Uterus (tissue), 4 donors: ENCODE data around the gene MICAL3. TPM values are rescaled to one million over a fixed set of nuclear protein-coding genes. Genes with fewer than 3 reads are reported as not detected.
A peak's percentile ranks its signal among the peaks of the same experiment; 100 is the strongest.

Experiments used
- DNase-seq, 2 donors: peaks; one replicate each; pipeline ENCODE4 v3.0.0-alpha.2; 2019 to 2020
- H3K27ac ChIP-seq, 2 donors: fragments of 200-600 bp; sonication (generic); 1 replicate in 1 of 2; 2 replicates in 1 of 2; pipeline ENCODE4 v1.5.1; 2016 to 2018
- H3K27me3 ChIP-seq, 2 donors: fragments of 200-600 bp; sonication (generic); one replicate each; pipeline ENCODE4 v1.5.1; 2018 to 2019; ENCODE audit warnings: control low read depth in 1 of 2
- H3K36me3 ChIP-seq, 2 donors: fragments of 200-600 bp; sonication (generic); one replicate each; pipeline ENCODE4 v1.5.1; 2019; ENCODE audit warnings: control low read depth in 1 of 2
- H3K4me1 ChIP-seq, 2 donors: fragments of 200-600 bp; sonication (generic); one replicate each; pipeline ENCODE4 v1.5.1; 2018 to 2019; ENCODE audit warnings: control low read depth in 1 of 2
- H3K4me3 ChIP-seq, 2 donors: fragments of 200-600 bp; sonication (generic); 1 replicate in 1 of 2; 2 replicates in 1 of 2; pipeline ENCODE4 v1.5.1; 2018 to 2019; ENCODE audit warnings: mild to moderate bottlenecking in 1 of 2
- H3K9me3 ChIP-seq, 2 donors: fragments of 200-600 bp; sonication (generic); one replicate each; pipeline ENCODE4 v1.5.1; 2019; ENCODE audit warnings: control low read depth in 1 of 2
- POLR2A ChIP-seq, 2 donors: fragments of 450-650 bp; IDR thresholded peaks; one replicate each; pipeline ENCODE4 v1.6.1; 2016; ENCODE audit warnings: antibody characterized with exemption in 2 of 2, mild to moderate bottlenecking in 1 of 2, moderate library complexity in 1 of 2
- intact Hi-C: fragments of 100-400 bp; cut with DNase I; formaldehyde crosslinking; loops from one replicate; pipeline ENCODE4 v1.15.1; 2023; ENCODE audit warnings: low total_unique reads
- total RNA-seq, 4 donors: library from RNA; depleted of rRNA in 3 of 4; stranded (reverse); fragments of >200 nt in 3 of 4; gene quantifications; one replicate each; pipeline versions ENCODE4 v1.1.0 to v1.2.4, GENCODE V29; 2014 to 2023
- TF ChIP-seq, protein P1 (sequence below), 4 experiments: fragments of 200-600 bp in 2 of 4; fragments of 450-650 bp in 2 of 4; sonication (generic) in 2 of 4; IDR thresholded peaks; one replicate each; pipeline ENCODE4 v1.5.1; 2016 to 2019; ENCODE audit warnings: antibody characterized with exemption in 4 of 4, mild to moderate bottlenecking in 2 of 4, moderate library complexity in 1 of 4
- donor health status: DM: yes; HTN: yes; CAD: no.

The MICAL3 gene
- total RNA-seq, 4 donors from 2014 or later: 13.5 to 167 (median 47.2) TPM

DNA sequence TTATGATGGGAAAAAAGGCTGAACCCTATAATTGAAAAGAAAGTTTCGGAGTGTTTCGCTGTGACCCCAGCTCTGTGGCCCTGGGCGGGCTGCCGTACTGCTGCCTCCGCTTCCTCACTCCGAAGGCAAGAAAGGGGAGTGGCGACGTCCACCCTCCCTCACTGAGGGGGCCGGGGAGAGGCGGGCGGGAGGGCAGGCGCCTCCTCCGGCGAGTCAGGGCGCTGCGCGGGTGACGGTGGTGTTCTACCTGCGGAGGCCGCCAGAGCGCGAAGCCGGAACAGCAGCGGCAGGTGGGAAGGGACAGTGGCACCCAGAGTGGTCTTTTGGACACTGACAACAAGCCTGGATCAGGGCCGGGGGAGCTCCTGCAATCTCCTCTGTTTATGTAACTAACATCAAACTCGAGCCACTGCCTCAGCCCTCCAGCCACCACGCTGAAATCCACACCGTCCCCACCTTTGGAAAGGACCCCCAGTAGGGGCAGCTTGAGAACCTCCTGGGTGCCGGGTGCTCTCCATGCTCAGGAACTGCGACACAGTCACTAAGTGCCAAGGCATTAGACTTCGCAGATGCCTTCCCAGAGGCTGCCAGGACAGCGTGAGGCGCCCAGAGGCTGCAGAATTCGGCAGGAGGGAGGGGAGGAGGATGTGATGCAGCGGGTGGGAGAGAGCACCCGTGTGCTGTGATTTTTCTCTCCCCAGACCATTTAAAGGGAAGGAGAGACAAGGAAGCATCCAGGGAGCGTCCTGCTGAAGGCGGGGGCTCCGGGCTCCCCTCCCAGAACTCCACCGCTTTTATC is 275.6 kb downstream of the MICAL3 start:
- intact Hi-C loops: no loop called here
- no peaks in the 10 kb centered on the region for H3K36me3 ChIP-seq
- DNase-seq: peak in 1 of 2 donors; percentile 37
- no peak overlapping the region for H3K27ac ChIP-seq
- no peaks in the 10 kb centered on the region for H3K27me3 ChIP-seq
- no peaks in the 10 kb centered on the region for H3K4me1 ChIP-seq
- H3K4me3 ChIP-seq: peak overlapping the region in 1 of 2 donors; percentile 1
- no peaks in the 10 kb centered on the region for H3K9me3 ChIP-seq
- no peak for TF ChIP-seq POLR2A (IDR thresholded peaks at IDR 0.05)
- TF ChIP-seq, protein P1, sequence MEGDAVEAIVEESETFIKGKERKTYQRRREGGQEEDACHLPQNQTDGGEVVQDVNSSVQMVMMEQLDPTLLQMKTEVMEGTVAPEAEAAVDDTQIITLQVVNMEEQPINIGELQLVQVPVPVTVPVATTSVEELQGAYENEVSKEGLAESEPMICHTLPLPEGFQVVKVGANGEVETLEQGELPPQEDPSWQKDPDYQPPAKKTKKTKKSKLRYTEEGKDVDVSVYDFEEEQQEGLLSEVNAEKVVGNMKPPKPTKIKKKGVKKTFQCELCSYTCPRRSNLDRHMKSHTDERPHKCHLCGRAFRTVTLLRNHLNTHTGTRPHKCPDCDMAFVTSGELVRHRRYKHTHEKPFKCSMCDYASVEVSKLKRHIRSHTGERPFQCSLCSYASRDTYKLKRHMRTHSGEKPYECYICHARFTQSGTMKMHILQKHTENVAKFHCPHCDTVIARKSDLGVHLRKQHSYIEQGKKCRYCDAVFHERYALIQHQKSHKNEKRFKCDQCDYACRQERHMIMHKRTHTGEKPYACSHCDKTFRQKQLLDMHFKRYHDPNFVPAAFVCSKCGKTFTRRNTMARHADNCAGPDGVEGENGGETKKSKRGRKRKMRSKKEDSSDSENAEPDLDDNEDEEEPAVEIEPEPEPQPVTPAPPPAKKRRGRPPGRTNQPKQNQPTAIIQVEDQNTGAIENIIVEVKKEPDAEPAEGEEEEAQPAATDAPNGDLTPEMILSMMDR (IDR thresholded peaks at IDR 0.05): peak in 2 of 4 experiments; percentile 7 to 23

DNA sequence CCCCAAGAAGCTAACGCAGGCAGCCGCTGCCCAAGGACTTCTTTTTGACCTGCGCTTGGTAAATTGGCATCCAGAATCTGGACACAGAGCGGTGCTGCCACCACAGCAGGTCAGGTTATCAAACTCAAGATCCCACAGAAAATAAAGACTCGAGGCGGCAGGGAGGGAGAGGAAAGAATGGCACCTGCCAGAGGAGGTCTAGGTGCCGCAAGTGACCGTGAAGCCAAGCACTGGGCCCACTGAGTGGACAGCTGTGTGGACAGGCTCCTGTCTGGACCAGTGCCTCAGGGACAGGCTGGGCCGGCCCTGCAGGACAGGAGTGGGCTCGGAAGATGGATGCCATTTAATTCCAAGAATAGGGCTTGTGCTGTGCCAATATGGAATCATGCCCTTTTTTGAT is 277.4 kb downstream of the MICAL3 start:
- intact Hi-C loops: no loop called here
- no peak overlapping the region for H3K27ac ChIP-seq
- no peak overlapping the region for H3K4me3 ChIP-seq
- TF ChIP-seq, protein P1 (IDR thresholded peaks at IDR 0.05): no peak
- no peak for TF ChIP-seq POLR2A (IDR thresholded peaks at IDR 0.05)
- H3K4me1 ChIP-seq: no peaks in the 10 kb centered on the region
- no peak for DNase-seq
- H3K36me3 ChIP-seq: no peaks in the 10 kb centered on the region
- no peaks in the 10 kb centered on the region for H3K27me3 ChIP-seq
- no peaks in the 10 kb centered on the region for H3K9me3 ChIP-seq

DNA sequence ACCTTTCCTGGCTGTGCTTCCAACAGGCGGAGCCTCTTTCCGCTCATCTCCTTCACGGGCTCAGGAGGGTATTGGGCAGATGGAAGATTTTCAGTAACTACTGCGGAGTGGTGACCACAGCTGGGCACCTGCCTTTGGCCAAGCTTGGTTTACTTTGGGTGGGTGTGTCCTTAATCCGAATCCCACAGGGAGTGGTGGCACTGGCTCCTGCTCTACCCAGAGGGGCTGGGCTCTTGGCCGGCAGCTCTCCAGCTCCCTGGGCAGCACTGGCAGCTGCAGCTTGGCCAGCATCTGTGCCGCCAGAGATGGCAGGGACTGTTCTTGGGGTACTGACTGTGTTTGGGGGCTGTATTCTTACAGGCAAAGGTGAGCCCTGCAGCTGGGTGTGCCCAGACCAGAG is 279.9 kb downstream of the MICAL3 start:
- no peak overlapping the region for H3K27ac ChIP-seq
- H3K36me3 ChIP-seq: no peaks in the 10 kb centered on the region
- no peak overlapping the region for H3K4me3 ChIP-seq
- intact Hi-C loops: no loop called here
- TF ChIP-seq POLR2A (IDR thresholded peaks at IDR 0.05): no peak
- H3K27me3 ChIP-seq: no peaks in the 10 kb centered on the region
- no peaks in the 10 kb centered on the region for H3K9me3 ChIP-seq
- DNase-seq: no peak
- no peaks in the 10 kb centered on the region for H3K4me1 ChIP-seq

GRCh38 chr22:17743661-17744411 is 280.5 kb downstream of the MICAL3 start:
- TF ChIP-seq POLR2A (IDR thresholded peaks at IDR 0.05): no peak
- TF ChIP-seq, protein P1 (IDR thresholded peaks at IDR 0.05): no peak
- intact Hi-C loops: no loop called here
- Histone ChIP-seq H3K9me3 (no peaks in the 10 kb centered on the region), H3K36me3 (no peaks in the 10 kb centered on the region), H3K27ac (no peak overlapping the region), H3K27me3 (no peaks in the 10 kb centered on the region), H3K4me3 (no peak overlapping the region), H3K4me1 (no peaks in the 10 kb centered on the region)
- DNase-seq: no peak

- no peaks in the 10 kb centered on the region for H3K36me3 ChIP-seq
- intact Hi-C loops: no loop called here
- no peak overlapping the region for H3K4me3 ChIP-seq
- DNase-seq: peak; percentile 34 to 46
- H3K27ac ChIP-seq: no peak overlapping the region
- no peaks in the 10 kb centered on the region for H3K27me3 ChIP-seq
- TF ChIP-seq, protein P1 (IDR thresholded peaks at IDR 0.05): peak; percentile 50 to 69 (median 59)
- TF ChIP-seq POLR2A (IDR thresholded peaks at IDR 0.05): no peak
- H3K9me3 ChIP-seq: no peaks in the 10 kb centered on the region
- no peaks in the 10 kb centered on the region for H3K4me1 ChIP-seq
These were observed 281.8 kb downstream of the MICAL3 start for GRCh38 chr22:17742527-17742902.
